ENCODE measurements around the gene ASTL.

- TF ChIP-seq CTCF (IDR thresholded peaks at IDR 0.05; ENCODE audit: low read depth, low read length) (no peak), MYC (IDR thresholded peaks at IDR 0.05; ENCODE audit: low read depth, low read length) (no peak)
Observed at GRCh38 chr2:96083989-96084857, 54.1 kb downstream of the ASTL start.

Measured in NB4 (cell line).